SK-N-MC (cell line): ENCODE measurements around the gene APOBEC3B.
A peak's percentile ranks its signal among the peaks of the same experiment; 100 is the strongest.
"Not testable (repeated sequence)": the region's sequence is repeated elsewhere in the genome, so short reads cannot be mapped to it uniquely, and the experiment has no call there.

ENCODE experiments used
- DNase-seq: peaks from one replicate; pipeline ENCODE4 v3.0.0-alpha.2; 2011; ENCODE audit warnings: low read depth, low spot score
- H3K27ac ChIP-seq: fragments of 200-600 bp; sonication (generic); 2 replicates; pipeline ENCODE4 v1.5.1; 2016; ENCODE audit warnings: mixed run types
- H3K36me3 ChIP-seq: fragments of 200-600 bp; sonication (generic); 2 replicates; pipeline ENCODE4 v1.6.1; 2017; ENCODE audit warnings: antibody characterized with exemption, low read length, mixed read lengths; ENCODE audit not compliant: insufficient read depth
- H3K4me3 ChIP-seq: fragments of 200-600 bp; sonication (generic); 2 replicates; pipeline ENCODE4 v1.5.1; 2016
- H3K9ac ChIP-seq: fragments of 200-600 bp; sonication (generic); 2 replicates; pipeline ENCODE4 v1.8.0; 2017; ENCODE audit warnings: mixed run types, mixed read lengths; ENCODE audit not compliant: insufficient read length
- H3K9me3 ChIP-seq: fragments of 200-600 bp; sonication (generic); 2 replicates; pipeline ENCODE4 v1.6.1; 2017; ENCODE audit warnings: low read depth, mild to moderate bottlenecking, antibody characterized with exemption, low read length, moderate library complexity, mixed read lengths
- EZH2 ChIP-seq: fragments of 200-600 bp; sonication (generic); IDR thresholded peaks from one replicate; pipeline ENCODE4 v1.6.1; 2017; ENCODE audit warnings: antibody characterized with exemption
- FOXP2 ChIP-seq: optimal IDR thresholded peaks from 2 replicates; pipeline ENCODE3; 2011; ENCODE audit warnings: mild to moderate bottlenecking, moderate library complexity; ENCODE audit not compliant: insufficient read depth; ENCODE audit errors: extremely low read length, control extremely low read depth
- POLR2AphosphoS5 ChIP-seq: IDR thresholded peaks from 2 replicates; pipeline ENCODE4 v1.6.1; 2012; ENCODE audit warnings: mild to moderate bottlenecking, low read depth, low read length, borderline replicate concordance

APOBEC3B gene

GRCh38 chr22:39016592-39016991 is 34.4 kb downstream of the APOBEC3B start:
- no peaks in the 10 kb centered on the region for H3K36me3 ChIP-seq
- TF ChIP-seq EZH2 (no peak), FOXP2 (no peak), POLR2AphosphoS5 (no peak)
- no peak overlapping the region for H3K9ac ChIP-seq
- no peak for DNase-seq
- no peaks in the 10 kb centered on the region for H3K9me3 ChIP-seq
- H3K27ac ChIP-seq: no peak overlapping the region
- no peak overlapping the region for H3K4me3 ChIP-seq

GRCh38 chr22:39017596-39018365 is 35.6 kb downstream of the APOBEC3B start:
- Histone ChIP-seq H3K4me3 (no peak overlapping the region), H3K9ac (no peak overlapping the region), H3K9me3 (no peaks in the 10 kb centered on the region), H3K36me3 (no peaks in the 10 kb centered on the region), H3K27ac (no peak overlapping the region)
- DNase-seq: no peak
- TF ChIP-seq POLR2AphosphoS5: no peak
- no peak for TF ChIP-seq FOXP2
- TF ChIP-seq EZH2: no peak

- not testable (repeated sequence) for H3K36me3 ChIP-seq, H3K9me3 ChIP-seq, H3K9ac ChIP-seq
- peak overlapping the region; percentile 68 for H3K27ac ChIP-seq
- peak; percentile 40 for DNase-seq
- H3K4me3 ChIP-seq: peak overlapping the region; percentile 43; the same call in 1 of the 2 replicates
Observed at GRCh38 chr22:39020021-39020651, 38.0 kb downstream of the APOBEC3B start.

GRCh38 chr22:39021552-39022250 is 39.6 kb downstream of the APOBEC3B start:
- Histone ChIP-seq H3K36me3 (no peaks in the 10 kb centered on the region), H3K27ac (peak overlapping the region; percentile 18), H3K4me3 (peak overlapping the region; percentile 4), H3K9ac (peak overlapping the region; percentile 49), H3K9me3 (no peaks in the 10 kb centered on the region)
- TF ChIP-seq FOXP2: no peak
- TF ChIP-seq EZH2: no peak
- TF ChIP-seq POLR2AphosphoS5: no peak
- no peak for DNase-seq

GRCh38 chr22:39024519-39025308 is 42.6 kb downstream of the APOBEC3B start:
- H3K36me3 ChIP-seq: no peaks in the 10 kb centered on the region
- H3K9me3 ChIP-seq: no peaks in the 10 kb centered on the region
- H3K27ac ChIP-seq: no peak overlapping the region
- no peak overlapping the region for H3K4me3 ChIP-seq
- no peak for DNase-seq
- H3K9ac ChIP-seq: no peak overlapping the region
- TF ChIP-seq POLR2AphosphoS5 (no peak), FOXP2 (no peak)

GRCh38 chr22:39026509-39027150 is 44.5 kb downstream of the APOBEC3B start:
- Histone ChIP-seq H3K9me3 (no peaks in the 10 kb centered on the region), H3K9ac (no peak overlapping the region), H3K4me3 (no peak overlapping the region), H3K36me3 (no peaks in the 10 kb centered on the region), H3K27ac (no peak overlapping the region)
- DNase-seq: no peak
- TF ChIP-seq EZH2 (no peak), POLR2AphosphoS5 (no peak), FOXP2 (no peak)

- TF ChIP-seq POLR2AphosphoS5: no peak
- TF ChIP-seq EZH2: no peak
- no peak for TF ChIP-seq FOXP2
- no peak for DNase-seq
- H3K36me3 ChIP-seq: no peaks in the 10 kb centered on the region
- no peak overlapping the region for H3K27ac ChIP-seq
- H3K9me3 ChIP-seq: no peaks in the 10 kb centered on the region
- no peak overlapping the region for H3K4me3 ChIP-seq
- no peak overlapping the region for H3K9ac ChIP-seq
Observed at GRCh38 chr22:39027717-39028116, 45.6 kb downstream of the APOBEC3B start.

GRCh38 chr22:39028281-39028680 is 46.1 kb downstream of the APOBEC3B start:
- H3K9me3 ChIP-seq: no peaks in the 10 kb centered on the region
- no peak for DNase-seq
- H3K9ac ChIP-seq: no peak overlapping the region
- TF ChIP-seq EZH2 (no peak), POLR2AphosphoS5 (no peak), FOXP2 (no peak)
- H3K27ac ChIP-seq: no peak overlapping the region
- no peak overlapping the region for H3K4me3 ChIP-seq
- no peaks in the 10 kb centered on the region for H3K36me3 ChIP-seq
